CD14-positive monocyte (primary cell): ENCODE results near the gene LIN37. TPM values are rescaled to one million over a fixed set of nuclear protein-coding genes. Genes with fewer than 3 reads are reported as not detected.

Source experiments
- DNase-seq, 3 donors: peaks; one replicate each; pipeline ENCODE4 v3.0.0-alpha.2; 2011 to 2022
- H2AFZ ChIP-seq: 2 replicates; pipeline ENCODE4 v1.6.0; 2012; ENCODE audit warnings: mild to moderate bottlenecking, low read depth, low read length, inconsistent platforms; ENCODE audit not compliant: insufficient read depth, poor library complexity, severe bottlenecking
- H3K27ac ChIP-seq, 2 donors: 1 replicate in 1 of 2; 2 replicates in 1 of 2; pipeline ENCODE4 v1.5.1; 2012 to 2013; ENCODE audit warnings: low read length in 2 of 2, control low read depth in 1 of 2, inconsistent platforms in 1 of 2, low read depth in 1 of 2, mild to moderate bottlenecking in 1 of 2
- H3K27me3 ChIP-seq, 2 donors: one replicate each; pipeline versions ENCODE4 v1.6.0 to v1.6.1; 2011 to 2013; ENCODE audit warnings: low read length in 2 of 2; ENCODE audit not compliant: control insufficient read depth in 2 of 2, insufficient read depth in 2 of 2
- H3K36me3 ChIP-seq, 2 donors: replicated peaks in 1 of 2; 1 replicate in 1 of 2; 2 replicates in 1 of 2; pipeline versions ENCODE4 v1.5.1 to v1.6.1; 2012 to 2013; ENCODE audit warnings: low read length in 2 of 2, control low read depth in 1 of 2, inconsistent platforms in 1 of 2, mild to moderate bottlenecking in 1 of 2; ENCODE audit not compliant: insufficient read depth in 2 of 2, control insufficient read depth in 1 of 2
- H3K4me1 ChIP-seq, 2 donors: 1 replicate in 1 of 2; 2 replicates in 1 of 2; pipeline versions ENCODE4 v1.5.1 to v1.6.1; 2012 to 2013; ENCODE audit warnings: low read length in 2 of 2, control low read depth in 1 of 2, inconsistent platforms in 1 of 2, mild to moderate bottlenecking in 1 of 2, moderate library complexity in 1 of 2; ENCODE audit not compliant: insufficient read depth in 2 of 2, control insufficient read depth in 1 of 2
- H3K4me2 ChIP-seq: replicated peaks from 2 replicates; pipeline ENCODE3; 2012; ENCODE audit warnings: low read length, moderate library complexity, mild to moderate bottlenecking; ENCODE audit not compliant: poor library complexity, severe bottlenecking; ENCODE audit errors: extremely low read depth
- H3K4me3 ChIP-seq, 3 experiments: fragments of 200-600 bp in 1 of 3; sonication (generic) in 1 of 3; replicated peaks in 1 of 3; 1 replicate in 2 of 3; 2 replicates in 1 of 3; pipeline ENCODE4 v1.5.1; 2011 to 2013; ENCODE audit warnings: low read length in 3 of 3, mild to moderate bottlenecking in 3 of 3, control low read depth in 2 of 3, low read depth in 2 of 3, inconsistent platforms in 1 of 3, moderate library complexity in 1 of 3
- H3K79me2 ChIP-seq: 2 replicates; pipeline ENCODE4 v1.6.0; 2012; ENCODE audit warnings: mild to moderate bottlenecking, control low read depth, inconsistent platforms, low read length, moderate library complexity; ENCODE audit not compliant: insufficient read depth
- H3K9ac ChIP-seq: 2 replicates; pipeline ENCODE4 v1.6.0; 2017; ENCODE audit warnings: low read length, mild to moderate bottlenecking; ENCODE audit not compliant: insufficient read depth, poor library complexity, severe bottlenecking
- H3K9me3 ChIP-seq, 2 donors: replicated peaks in 1 of 2; 1 replicate in 1 of 2; 2 replicates in 1 of 2; pipeline versions ENCODE4 v1.5.1 to v1.6.1; 2012 to 2013; ENCODE audit warnings: low read length in 2 of 2, control low read depth in 1 of 2; ENCODE audit not compliant: control insufficient read depth in 1 of 2, insufficient read depth in 1 of 2
- H4K20me1 ChIP-seq: 2 replicates; pipeline ENCODE4 v1.6.0; 2012; ENCODE audit warnings: mild to moderate bottlenecking, low read length, control low read depth, moderate library complexity; ENCODE audit not compliant: insufficient read depth
- H3K27ac Mint-ChIP-seq, 7 donors: one replicate each; pipeline ENCODE4 v1.8.0; 2020; ENCODE audit warnings: mild to moderate bottlenecking in 7 of 7, mixed read lengths in 7 of 7, moderate library complexity in 6 of 7, inconsistent platforms in 2 of 7
- H3K27me3 Mint-ChIP-seq, 3 donors: one replicate each; pipeline ENCODE4 v1.8.0; 2021 to 2022; ENCODE audit warnings: low read depth in 3 of 3, mild to moderate bottlenecking in 3 of 3, mixed read lengths in 3 of 3, moderate library complexity in 3 of 3, inconsistent platforms in 1 of 3
- H3K36me3 Mint-ChIP-seq, 2 donors: one replicate each; pipeline ENCODE4 v1.8.0; 2020; ENCODE audit warnings: mixed read lengths in 2 of 2, inconsistent platforms in 1 of 2, mild to moderate bottlenecking in 1 of 2
- H3K4me1 Mint-ChIP-seq: one replicate; pipeline ENCODE4 v1.8.0; 2020; ENCODE audit warnings: mild to moderate bottlenecking, mixed read lengths
- H3K4me3 Mint-ChIP-seq, 2 donors: one replicate each; pipeline ENCODE4 v1.8.0; 2020; ENCODE audit warnings: mild to moderate bottlenecking in 2 of 2, mixed read lengths in 2 of 2, moderate library complexity in 1 of 2
- H3K9me3 Mint-ChIP-seq, 7 donors: one replicate each; pipeline ENCODE4 v1.8.0; 2020 to 2022; ENCODE audit warnings: mixed read lengths in 7 of 7, mild to moderate bottlenecking in 6 of 7, moderate library complexity in 6 of 7, inconsistent platforms in 2 of 7
- CTCF ChIP-seq: fragments of 200-600 bp; IDR thresholded peaks from one replicate; pipeline ENCODE4 v1.8.0; 2022; ENCODE audit warnings: antibody characterized with exemption, mild to moderate bottlenecking
- WGBS: methylation state at CpG from one replicate; pipeline ENCODE4 v1.1.5; 2013; ENCODE audit warnings: missing lambda C conversion rate; ENCODE audit not compliant: insufficient coverage; 5-methylcytosine and 5-hydroxymethylcytosine counted together
- intact Hi-C, 2 donors: fragments of 100-400 bp; cut with micrococcal nuclease; formaldehyde crosslinking; loops; one replicate each; pipeline versions ENCODE4 v1.15.0 to v1.15.1; 2023
- polyA plus RNA-seq, 3 donors: library from polyadenylated mRNA; depleted of rRNA in 1 of 3; unstranded in 2 of 3; stranded (reverse) in 1 of 3; fragments of 300-500 nt in 2 of 3; fragments of >200 nt in 1 of 3; fragmentation: Illumina TruSeq in 2 of 3; gene quantifications; 1 replicate in 2 of 3; 2 replicates in 1 of 3; pipeline ENCODE4 v1.2.3, GENCODE V29; 2012 to 2021

Gene LIN37
- polyA plus RNA-seq, 3 donors, result 5.6 to 28.6 (median 7.2) TPM

GRCh38 chr19:35730326-35730725 is 18.1 kb upstream of the LIN37 start:
- H4K20me1 ChIP-seq, result peaks cover 60% of the 10 kb centered on the region

GRCh38 chr19:35731353-35731752 is 17.0 kb upstream of the LIN37 start:
- H3K4me1 ChIP-seq, result no peaks in the 10 kb centered on the region
- Mint-ChIP-seq H3K4me3 (no peak overlapping the region), H3K36me3 (peaks cover 78 to 97% of the 10 kb centered on the region in 2 donors), H3K27ac (peak overlapping the region in 2 of 7 donors; percentile 8 to 11), H3K9me3 (no peaks in the 10 kb centered on the region), H3K4me1 (no peaks in the 10 kb centered on the region), H3K27me3 (peaks cover 0 to 3% (median 0%) of the 10 kb centered on the region in 3 donors)
- no peaks in the 10 kb centered on the region for H3K9me3 ChIP-seq
- intact Hi-C loops, result no loop called here
- H3K27me3 ChIP-seq, result no peaks in the 10 kb centered on the region
- H3K4me2 ChIP-seq, result no peak overlapping the region
- WGBS, result 95% methylated on average over 9 of the region's 9 CpGs
- peaks cover 66% of the 10 kb centered on the region for H4K20me1 ChIP-seq
- H3K79me2 ChIP-seq, result no peaks in the 10 kb centered on the region
- TF ChIP-seq CTCF, result no peak
- no peak overlapping the region for H2AFZ ChIP-seq
- no peak overlapping the region for H3K27ac ChIP-seq
- H3K9ac ChIP-seq, result no peak overlapping the region
- DNase-seq, result no peak
- H3K4me3 ChIP-seq, result no peak overlapping the region
- peaks cover 86 to 100% of the 10 kb centered on the region in 2 donors for H3K36me3 ChIP-seq

More at GRCh38 chr19:35730326-35730725, 18.1 kb upstream of the LIN37 start:
- Histone ChIP-seq H3K27ac (no peak overlapping the region), H3K4me2 (no peak overlapping the region), H3K9ac (no peak overlapping the region), H3K4me3 (no peak overlapping the region), H3K27me3 (no peaks in the 10 kb centered on the region), H2AFZ (no peak overlapping the region), H3K79me2 (no peaks in the 10 kb centered on the region), H3K36me3 (peaks cover 93 to 100% of the 10 kb centered on the region in 2 donors), H3K4me1 (no peaks in the 10 kb centered on the region), H3K9me3 (no peaks in the 10 kb centered on the region)
- no peak overlapping the region for H3K4me3 Mint-ChIP-seq
- DNase-seq, result no peak
- H3K27ac Mint-ChIP-seq, result no peak overlapping the region
- H3K4me1 Mint-ChIP-seq, result no peaks in the 10 kb centered on the region
- no peaks in the 10 kb centered on the region for H3K9me3 Mint-ChIP-seq
- peaks cover 0 to 3% (median under 1%) of the 10 kb centered on the region in 3 donors for H3K27me3 Mint-ChIP-seq
- H3K36me3 Mint-ChIP-seq, result peaks cover 80 to 97% of the 10 kb centered on the region in 2 donors
- 96% methylated on average over 17 of the region's 18 CpGs for WGBS
- intact Hi-C loops, result no loop called here
- TF ChIP-seq CTCF, result no peak
